ENCODE data around the gene GDF10.

The GDF10 gene

DNA sequence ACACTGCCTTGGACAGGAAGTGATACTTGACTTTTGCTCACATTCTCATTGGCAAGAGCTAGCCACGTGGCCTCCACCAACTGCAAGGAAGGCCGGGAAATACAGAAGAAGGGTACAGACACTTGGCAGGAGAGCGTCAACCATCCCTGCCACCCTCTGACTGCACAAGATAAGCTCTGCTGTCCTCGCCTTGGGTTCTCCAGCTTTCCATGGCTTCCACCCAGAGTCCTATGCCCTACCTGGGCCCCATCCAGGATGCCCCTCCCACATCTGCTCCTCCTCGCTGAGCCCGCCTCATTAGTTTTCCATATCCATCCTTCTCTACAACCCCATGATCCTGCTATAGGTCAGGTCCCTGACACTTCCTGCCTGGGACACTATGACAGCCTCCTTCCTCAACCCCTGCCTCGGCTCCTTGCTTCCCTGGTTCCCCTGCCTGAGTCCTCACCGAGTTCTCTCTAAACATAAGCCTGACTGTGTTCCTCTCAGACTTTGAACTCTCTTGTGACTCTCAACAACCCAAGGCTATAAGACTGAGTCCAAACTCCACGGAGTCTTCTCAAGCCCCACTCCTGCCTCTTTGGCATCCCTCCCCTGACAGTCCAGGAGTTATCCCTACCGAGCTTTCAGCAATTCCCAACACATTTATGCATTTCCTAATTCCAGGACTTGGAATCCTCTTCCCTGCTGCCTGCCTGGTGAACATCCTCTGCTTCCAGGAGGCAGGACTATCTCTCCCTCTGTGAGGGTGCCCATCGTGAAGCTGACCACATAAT, 23.2 kb upstream of the GDF10 start:
- DNase-seq = no peak

DNA sequence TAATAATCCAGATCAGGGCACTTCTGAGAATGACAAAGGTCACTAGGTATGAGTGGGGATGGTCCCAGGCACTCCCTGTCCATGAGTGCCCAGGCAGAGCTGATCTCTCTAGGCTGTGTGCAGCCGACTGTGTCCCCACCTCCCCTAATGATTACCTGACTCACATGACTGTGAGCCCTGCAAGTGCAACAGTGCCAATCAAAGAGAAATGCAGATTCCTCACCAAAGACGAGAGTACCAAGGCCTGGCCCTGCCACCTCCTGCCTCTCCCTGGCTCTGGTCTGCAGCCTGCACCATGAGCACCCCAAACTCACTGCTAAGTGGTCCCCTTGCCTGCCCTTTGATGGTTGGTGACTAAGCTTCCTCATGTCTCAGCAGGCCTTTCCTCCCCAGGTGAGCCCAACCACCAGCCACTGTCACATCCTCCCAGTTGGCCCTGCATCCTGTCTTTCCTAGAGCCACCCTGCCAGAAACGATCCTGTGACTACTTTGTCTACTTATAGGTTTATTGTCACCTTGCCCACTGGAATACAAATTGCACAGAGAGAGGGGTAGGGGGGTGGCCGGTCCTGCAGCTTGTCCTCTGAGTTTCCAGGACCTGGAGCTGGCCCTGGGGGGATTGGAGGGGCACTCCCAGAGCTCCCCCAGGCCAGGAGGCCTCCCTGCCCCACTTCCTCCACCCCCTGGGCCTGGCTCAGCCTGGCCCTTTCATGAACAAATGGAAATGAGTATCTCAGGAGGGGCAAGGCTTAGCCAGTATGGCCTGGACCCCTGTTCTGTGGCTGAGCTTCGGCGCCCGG, 22.4 kb upstream of the GDF10 start:
- no peak for DNase-seq

DNA sequence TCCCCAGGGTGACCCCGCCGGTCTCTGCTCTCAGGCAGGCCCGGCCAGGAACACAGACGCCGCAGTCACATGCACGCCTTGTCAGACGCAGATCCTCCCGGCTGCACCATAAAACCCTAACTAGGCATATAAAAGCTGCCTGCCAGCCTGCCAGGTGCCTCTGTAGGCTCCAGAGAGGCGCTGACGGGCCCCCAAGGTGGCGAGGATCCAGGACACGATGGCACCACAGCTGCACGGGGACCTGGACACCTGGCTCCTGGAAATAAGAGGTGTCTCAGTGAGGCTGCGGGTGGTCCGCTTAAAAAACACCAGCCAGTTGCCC, 21.9 kb upstream of the GDF10 start:
- no peak for DNase-seq

DNA sequence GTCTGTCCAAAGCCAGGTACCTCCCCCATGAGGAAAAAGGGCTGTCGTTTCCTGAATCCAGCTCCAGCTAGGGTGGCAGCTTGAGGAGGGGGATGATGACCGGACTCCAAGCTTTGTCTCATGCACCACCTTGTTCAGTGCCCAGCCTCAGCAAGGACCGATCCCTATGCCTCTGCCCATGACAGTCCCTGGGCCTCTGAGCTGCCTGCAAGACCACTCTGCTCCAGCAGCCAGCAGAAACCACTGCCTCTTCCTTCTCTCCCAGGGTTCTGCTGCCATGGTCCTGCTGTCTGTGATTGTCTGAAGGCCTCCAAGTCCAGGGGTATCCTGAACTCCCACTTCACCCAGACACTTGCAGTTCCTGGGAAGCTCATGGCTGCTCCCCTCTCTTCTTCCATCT, 21.3 kb upstream of the GDF10 start:
- no peak for DNase-seq

DNA sequence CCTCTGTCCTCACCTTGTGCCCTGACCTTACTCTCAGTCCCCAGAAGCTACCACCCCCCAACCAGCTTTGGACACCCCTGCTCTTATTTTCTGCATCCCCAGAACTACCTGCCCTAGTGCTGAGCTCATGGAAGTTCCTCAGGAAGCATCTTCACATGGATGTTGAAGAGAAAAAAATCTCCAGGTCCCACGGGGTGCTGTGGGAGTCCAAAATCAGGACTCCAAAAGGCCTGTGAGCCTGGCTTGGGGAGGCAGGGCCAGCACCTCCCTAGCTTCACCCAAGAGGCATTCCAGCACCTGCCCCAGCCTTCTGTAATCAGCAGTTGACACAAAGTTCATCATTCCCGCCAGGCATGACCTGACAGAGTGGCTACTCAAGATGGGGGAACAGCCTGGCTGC, 20.7 kb upstream of the GDF10 start:
- no peak for DNase-seq

DNA sequence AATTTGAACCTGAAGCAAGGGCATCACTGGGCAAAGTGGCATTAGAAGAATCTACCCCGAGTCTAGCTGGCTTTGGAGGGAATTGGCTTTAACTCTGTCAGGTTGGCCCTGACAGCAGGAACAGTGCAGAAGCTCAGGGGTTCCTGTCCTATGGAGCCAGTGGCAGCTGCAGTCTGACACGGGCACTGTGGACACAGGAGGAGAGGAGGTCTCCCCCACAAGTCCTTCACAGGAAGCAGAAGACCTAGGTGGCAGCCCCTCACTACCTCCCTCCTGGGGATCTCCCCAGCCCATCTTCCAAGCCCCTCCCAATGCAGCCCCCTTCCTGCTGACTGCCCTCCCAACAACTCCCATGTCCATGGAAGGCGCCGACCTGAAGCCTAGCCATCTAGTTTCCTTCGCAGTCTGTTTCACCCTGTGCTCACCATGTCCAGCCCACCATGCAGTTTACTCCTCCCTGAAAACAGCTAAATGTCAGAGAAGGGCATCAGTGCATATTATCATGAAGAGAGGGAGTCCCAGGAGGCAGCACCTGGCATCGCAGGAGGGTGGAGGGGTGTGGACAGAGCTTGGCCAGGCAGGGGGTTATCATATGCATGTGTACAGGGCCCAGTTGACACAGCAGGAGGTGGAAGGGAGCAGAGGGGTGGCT, 17.9 kb upstream of the GDF10 start:
- DNase-seq = no peak

DNA sequence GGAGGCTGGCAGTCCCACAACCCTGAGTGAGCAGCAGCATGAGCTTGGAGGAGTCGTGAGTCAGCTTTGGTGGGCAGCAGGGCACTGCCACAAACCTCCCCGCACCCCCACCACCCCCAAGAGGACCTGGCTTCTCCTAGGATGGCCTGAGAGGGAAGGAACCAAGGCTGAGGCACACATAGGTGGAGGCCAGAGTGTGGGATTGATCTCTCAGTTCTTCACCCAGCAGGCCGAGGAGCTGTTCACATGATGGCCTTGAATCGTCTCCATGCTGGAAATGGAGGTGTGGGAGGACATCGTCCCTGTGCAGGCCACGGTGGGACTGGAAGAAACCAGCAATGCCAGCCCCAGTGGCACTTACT, 17.4 kb upstream of the GDF10 start:
- no peak for DNase-seq

DNA sequence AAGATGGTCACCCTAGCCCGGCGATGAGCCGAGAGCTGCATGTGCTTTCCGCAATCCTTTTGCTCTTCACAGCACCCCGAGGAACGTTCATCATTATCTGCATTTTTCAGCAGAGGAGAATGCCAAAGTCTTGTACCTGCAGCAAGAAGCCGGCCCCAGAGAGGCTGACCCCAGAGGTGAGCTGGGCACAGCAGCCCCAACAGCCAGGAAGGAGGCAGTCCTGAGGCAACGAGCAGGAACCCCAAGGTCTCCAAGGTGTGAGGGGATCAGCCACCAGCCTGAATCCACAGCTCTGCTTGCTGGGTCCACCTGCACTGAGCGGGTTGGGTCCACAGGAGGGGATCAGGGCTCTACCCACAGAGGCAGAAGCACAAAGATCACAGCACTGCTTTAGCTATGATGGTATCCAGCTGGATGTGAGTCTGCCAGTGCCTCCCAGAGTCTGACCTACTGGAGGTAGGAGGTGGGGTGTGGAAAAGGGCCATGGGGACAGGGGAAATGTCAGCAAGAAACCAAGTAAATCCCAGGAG, 16.8 kb upstream of the GDF10 start:
- DNase-seq = no peak

DNA sequence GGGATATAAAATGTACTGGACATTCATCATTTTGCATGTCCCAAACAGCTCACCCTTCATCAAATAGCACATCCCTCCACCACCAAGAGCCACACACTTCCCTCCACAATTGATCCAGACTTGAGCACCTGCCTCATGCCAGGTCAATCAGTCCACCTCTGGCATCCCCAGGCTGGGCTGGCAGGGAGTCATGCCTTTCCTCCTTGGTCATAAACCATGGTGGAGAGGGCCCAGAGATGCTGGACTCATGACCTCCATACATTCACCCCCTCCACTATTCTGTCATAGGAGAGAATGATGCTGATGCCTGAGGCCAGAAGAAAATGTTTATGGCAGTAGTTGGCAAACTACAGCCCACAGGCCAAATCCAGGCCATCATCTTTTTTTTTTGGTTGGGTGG, 16.1 kb upstream of the GDF10 start:
- no peak for DNase-seq

DNA sequence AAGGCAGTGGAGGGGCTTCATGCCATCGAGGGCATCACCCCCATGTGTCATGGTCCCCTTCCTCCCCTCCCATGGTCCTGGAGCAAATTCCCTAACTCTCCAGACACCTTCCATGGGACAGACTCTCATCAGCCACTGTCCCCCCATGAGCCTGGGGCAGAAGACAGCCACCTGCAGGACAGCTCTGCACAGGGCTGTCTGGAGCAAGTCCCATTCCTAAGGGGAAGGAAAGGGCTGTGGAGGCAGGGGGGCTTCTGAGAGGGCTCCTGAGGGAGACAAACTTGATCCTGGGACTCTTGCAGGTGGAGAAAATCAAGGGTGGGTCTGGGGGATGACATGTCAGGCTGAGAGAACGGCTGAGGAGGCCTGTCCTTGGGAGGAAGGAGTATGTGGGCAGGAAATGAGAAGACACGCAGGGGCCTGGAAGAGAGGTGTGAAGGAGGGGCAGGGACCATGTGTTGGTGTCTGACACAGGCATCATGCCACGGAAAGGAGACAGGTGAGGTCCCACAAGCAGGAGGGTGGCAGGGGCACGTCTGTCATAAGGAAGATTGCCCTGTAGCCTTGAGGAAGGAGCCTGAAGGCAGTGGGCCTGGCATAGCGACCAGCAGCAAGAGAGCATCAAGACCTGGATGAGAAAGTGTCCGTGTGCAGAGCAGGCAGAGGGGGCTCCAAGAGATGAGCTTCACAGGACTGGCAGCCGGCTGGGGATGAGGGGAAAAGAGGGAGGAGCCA, 14.4 kb upstream of the GDF10 start:
- DNase-seq = no peak

DNA sequence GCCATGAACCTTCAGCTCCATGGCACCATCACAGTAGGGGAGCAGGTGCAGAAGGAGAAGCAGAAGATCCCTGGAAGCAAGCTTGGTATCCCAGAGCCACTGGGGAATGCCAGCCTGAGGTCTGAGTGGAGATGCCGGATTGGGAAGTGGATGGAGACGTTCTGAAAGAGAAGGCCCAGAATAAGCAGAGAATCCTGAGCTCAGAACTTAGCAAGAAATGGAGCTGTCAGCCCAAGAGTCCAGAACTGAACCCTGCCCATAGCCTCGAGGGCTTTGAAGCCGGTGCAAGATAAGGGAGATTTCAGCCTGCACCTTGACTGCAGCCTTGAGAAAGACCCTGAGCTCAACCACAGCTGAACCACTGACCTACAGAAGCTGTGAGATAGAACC, 13.9 kb upstream of the GDF10 start:
- no peak for DNase-seq

DNA sequence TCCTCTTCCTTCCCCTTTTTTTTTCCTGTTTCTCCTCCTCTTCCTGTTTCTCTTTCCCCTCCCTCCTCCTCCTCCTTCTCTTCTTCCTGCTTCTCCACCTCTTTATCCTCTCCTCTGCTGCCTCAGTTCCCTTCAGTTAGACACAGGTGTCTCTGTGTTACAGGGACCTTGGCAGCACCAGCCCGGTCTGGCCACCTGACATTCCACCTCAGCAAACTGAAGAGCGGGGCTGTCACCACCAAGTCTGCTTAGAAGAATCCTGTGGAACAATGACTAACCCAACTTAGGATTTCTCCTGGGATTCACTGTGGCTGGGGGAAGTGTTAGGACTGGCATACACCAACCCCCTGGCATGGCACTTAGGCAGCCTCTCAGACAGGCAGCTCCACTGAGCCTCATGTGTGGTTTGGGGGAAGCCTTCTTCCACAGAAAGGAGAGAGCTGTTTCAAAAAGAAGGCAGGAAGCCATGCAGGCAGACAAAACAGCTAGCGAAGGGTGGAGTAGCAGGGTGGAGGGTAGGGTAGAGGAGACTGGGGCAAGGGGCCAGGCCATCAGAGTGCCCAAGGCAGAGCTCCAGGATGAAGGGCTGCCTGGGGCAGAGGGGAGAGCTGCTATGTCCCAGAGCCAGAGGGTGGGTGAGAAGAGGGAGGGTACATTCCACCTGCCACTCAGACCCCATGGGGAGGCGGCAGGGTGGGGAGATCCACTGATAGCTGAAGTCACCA, 13.2 kb upstream of the GDF10 start:
- no peak for DNase-seq

DNA sequence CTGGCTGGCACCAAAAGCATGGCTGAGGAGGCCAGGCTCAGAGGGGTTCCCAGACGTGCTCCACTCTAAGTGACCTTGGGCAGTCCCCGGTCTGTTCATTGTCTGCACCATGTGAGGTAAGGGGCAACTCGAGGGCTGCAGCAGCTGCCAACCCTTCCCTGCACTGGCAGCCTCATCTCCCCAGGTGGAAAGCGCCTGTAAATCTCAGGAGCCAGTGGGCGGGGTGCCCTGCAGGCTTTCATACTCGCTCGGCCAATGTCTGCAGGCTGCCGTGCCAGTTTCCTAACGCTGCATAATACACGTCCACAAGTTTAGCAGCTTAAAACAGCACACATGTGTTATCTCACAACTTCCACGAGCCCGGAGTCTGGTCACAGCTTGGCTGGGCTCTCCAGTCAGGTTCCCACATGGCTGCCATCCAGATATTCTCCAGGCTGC, 12.6 kb upstream of the GDF10 start:
- DNase-seq = no peak

DNA sequence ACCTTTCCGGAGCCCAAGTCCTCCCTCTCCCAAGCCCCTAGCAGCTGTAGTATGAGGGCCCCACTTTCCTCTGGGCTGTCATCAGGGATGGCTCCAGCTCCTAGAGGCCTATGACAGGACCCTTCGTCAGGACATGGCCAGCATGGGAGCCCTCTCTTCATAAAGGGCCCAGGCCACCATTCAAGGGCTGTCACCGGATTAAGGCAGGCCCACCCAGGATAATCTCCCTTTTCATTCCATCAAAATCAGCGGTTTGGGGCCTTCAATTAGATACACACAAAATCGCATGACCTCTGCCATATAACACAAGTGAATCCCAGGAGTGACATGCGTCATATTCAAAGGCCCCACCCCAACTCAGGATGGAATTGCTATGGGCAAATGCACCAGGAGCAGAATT, 12.2 kb upstream of the GDF10 start:
- no peak for DNase-seq

DNA sequence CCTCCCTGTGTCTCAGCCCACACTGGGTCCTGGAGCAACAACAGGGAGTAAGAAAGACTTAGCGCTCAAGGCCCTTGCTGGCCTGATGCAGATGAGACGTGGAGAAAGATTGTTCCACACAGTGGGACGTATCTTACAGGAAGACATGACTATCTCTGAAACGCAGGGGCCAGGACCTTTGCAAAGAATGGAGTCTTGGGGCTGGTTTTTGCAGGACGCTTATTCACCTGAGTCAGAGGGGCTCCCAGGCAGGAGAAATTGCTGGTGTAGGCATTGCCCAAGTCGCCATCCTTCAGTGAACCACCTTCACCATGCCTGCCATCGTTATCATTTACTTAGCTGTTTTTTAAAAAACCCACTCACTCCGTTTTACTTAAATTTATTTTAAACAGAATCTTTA, 11.8 kb upstream of the GDF10 start:
- DNase-seq = no peak

DNA sequence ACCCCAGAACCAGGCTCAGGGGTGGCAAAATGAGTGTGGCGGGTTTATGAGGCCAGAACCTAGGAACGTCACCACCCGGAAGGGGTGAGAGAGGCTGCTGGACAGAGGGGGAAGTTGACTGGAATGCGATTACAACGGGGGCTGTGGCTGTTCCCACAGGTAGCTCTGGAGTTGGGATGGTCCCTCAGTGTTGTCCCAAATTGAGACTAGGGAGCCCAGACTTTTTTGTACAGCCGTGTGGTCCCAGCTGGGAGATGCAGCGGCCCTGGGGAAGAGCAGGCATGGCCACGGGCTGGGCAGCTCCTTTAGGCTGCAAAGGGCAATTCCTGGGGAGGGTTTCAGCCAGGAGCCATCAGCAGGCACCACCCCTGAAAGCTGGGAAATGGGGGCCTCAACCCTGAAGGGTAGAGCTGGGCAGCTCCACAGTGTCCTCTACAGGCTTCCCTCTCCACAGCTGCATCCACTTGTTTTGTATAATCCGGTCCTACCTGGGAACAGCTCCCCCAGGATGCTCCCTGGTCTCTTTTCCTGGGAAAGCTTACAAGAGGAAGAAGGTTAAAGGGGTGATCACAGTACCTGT, 11.0 kb upstream of the GDF10 start:
- DNase-seq = no peak

DNA sequence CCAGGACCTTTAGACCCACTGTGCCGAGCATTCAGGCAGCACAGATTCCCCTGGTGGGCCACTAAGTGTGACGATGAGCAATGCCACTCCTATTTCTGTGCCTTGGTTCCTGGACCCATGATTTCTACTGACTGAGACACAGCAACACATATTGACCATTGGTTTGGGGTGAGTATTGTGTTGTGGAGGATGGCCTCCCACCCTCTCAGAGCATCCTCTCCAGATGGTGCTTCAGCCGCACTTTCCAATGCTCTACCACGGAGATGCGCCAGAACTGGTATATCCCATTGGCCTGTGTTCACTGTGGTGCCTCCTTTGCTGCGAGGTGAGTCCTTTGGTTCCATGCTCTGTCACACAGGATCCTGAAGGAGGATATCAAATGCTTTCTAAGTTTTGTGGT, 10.1 kb upstream of the GDF10 start:
- DNase-seq = no peak

DNA sequence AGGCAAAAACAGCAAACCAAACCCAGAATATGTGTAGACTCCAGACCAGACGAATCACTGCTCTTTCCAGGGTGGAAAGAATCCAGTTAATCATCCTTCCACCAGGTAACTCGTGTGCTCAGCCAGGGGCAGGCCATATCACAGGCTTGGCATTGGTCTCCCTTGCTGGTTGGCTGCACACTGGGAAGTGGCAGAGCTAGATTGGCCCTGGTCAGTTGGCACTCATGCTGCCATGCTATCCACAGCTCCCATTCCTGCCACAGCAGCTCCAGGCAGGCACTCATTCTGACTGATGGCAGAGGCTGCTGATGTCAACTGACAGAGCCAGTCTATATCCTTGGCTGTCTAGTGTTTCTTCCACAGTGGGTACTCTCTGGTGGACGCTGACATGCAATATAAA, 9.7 kb upstream of the GDF10 start:
- no peak for DNase-seq

DNA sequence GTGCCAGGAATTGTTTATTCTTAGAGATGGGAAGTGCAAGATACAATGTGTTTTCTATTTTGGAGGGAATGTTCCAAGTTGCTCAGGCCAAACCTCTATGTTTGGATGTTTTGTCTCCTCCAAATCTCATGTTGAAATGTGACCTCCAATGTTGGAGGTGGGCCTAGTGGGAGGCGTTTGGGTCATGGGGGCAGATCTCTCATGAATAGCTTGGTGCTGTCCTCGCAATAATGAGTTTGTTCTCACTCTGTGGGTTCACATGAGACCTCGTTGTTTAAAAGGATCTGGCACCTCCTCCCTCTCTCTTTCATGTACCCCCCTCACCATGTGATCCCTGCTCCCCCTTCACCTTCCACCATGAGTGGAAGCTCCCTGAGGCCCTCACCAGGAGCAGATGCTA, 8.3 kb upstream of the GDF10 start:
- no peak for DNase-seq

DNA sequence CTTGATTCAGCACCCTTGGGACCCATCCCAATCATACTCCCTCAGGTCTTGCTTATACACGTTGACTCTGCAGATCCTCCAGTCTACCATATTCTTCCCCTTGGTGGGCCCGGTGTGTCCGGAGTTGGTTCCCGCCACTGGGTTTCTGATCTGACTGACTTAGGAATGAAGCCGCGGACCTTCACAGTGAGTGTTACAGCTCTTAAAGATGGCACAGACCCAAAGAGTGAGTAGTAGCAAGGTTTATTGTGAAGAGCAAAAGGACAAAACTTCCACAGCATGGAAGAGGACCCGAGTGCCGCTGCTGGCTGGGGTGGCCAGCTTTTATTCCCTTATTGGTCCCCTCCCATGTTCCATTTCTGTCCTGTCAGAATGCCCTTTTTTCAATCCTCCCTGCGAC, 5.9 kb upstream of the GDF10 start:
- DNase-seq = no peak

DNA sequence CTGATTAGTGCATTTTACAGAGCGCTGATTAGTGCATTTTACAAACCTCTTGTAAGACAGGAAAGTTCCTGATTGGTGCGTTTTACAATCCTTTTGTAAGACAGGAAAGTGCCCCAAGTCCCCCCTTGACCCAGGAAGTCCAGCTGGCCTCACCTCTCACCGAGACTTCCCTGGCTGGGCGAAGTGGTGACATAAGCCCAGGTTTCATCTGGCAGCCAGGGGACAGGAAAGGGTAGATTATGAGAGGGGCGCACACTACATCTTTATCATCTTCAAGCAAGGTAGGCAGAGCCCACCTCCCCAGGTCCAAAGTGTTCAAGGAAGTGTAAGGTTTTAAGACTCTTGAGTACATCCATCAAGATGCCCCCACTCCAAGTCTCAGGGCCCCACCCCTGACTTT, 5.5 kb upstream of the GDF10 start:
- DNase-seq = no peak

DNA sequence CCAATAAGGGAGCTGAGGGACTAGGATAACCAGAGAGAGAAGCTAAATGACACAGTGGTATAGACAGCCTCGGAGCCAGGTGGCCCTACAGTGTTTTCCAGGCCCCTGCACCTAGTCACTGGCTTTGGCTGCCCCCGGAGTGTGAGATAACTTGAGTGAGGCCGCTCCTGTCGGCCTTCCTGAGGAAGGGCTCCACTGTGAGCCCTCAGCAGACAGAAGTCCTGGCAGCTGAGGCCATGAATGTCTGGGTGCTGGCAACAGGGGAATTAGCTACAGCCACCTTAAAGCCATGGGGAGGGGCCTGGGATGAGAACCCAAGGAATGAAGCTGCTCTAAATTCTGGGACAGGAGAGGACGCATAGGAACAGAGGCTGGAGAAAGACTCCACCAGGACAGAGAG, 4.6 kb upstream of the GDF10 start:
- DNase-seq = no peak
